Stimulated activated CD8-positive, alpha-beta memory T cell treated with anti-CD3 and anti-CD28 coated beads, Interleukin-15, amount 100 ng/mL, for 1 hour (primary cell): ENCODE results near the gene PLAC1.

Experiments
- DNase-seq: peaks from one replicate; pipeline ENCODE4 v3.0.0-alpha.2; 2020; ENCODE audit warnings: low read depth

PLAC1 gene

GRCh38 chrX:134670134-134670924, 12.1 kb upstream of the PLAC1 start:
- no peak for DNase-seq

- no peak for DNase-seq
Measured at GRCh38 chrX:134669378-134670098, 11.3 kb upstream of the PLAC1 start.

GRCh38 chrX:134664202-134664601, 5.9 kb upstream of the PLAC1 start:
- DNase-seq, result no peak

GRCh38 chrX:134661295-134661694, 3.0 kb upstream of the PLAC1 start:
- no peak for DNase-seq

- DNase-seq, result no peak
Measured at GRCh38 chrX:134660627-134661026, 2.4 kb upstream of the PLAC1 start.

GRCh38 chrX:134659761-134660160, 1.5 kb upstream of the PLAC1 start:
- DNase-seq, result no peak

GRCh38 chrX:134658760-134659023, 421 bp upstream of the PLAC1 start:
- no peak for DNase-seq

- DNase-seq, result no peak
Measured at GRCh38 chrX:134654398-134655012, 3.8 kb downstream of the PLAC1 start.

GRCh38 chrX:134653835-134654234, 4.4 kb downstream of the PLAC1 start:
- no peak for DNase-seq

GRCh38 chrX:134650701-134651100, 7.6 kb downstream of the PLAC1 start:
- DNase-seq, result no peak

- no peak for DNase-seq
Measured at GRCh38 chrX:134649770-134650169, 8.5 kb downstream of the PLAC1 start.

GRCh38 chrX:134647477-134647877, 10.8 kb downstream of the PLAC1 start:
- no peak for DNase-seq

GRCh38 chrX:134646691-134647090, 11.6 kb downstream of the PLAC1 start:
- DNase-seq, result no peak

- no peak for DNase-seq
Measured at GRCh38 chrX:134645936-134646543, 12.2 kb downstream of the PLAC1 start.

- DNase-seq, result no peak
Measured at GRCh38 chrX:134642386-134642785, 15.9 kb downstream of the PLAC1 start.

GRCh38 chrX:134641346-134641745, 16.9 kb downstream of the PLAC1 start:
- DNase-seq, result no peak

GRCh38 chrX:134640914-134641313, 17.4 kb downstream of the PLAC1 start:
- DNase-seq, result no peak

GRCh38 chrX:134636851-134637250, 21.4 kb downstream of the PLAC1 start:
- DNase-seq, result no peak

- DNase-seq, result no peak
Measured at GRCh38 chrX:134634691-134635090, 23.6 kb downstream of the PLAC1 start.

GRCh38 chrX:134633832-134634231, 24.4 kb downstream of the PLAC1 start:
- DNase-seq, result no peak

GRCh38 chrX:134633394-134633793, 24.9 kb downstream of the PLAC1 start:
- no peak for DNase-seq

GRCh38 chrX:134632355-134632754, 25.9 kb downstream of the PLAC1 start:
- no peak for DNase-seq
